K562 (cell line): Measurements from ENCODE around the gene COX4I2. TPM values are rescaled to one million over a fixed set of nuclear protein-coding genes. Genes with fewer than 3 reads are reported as not detected.
A peak's percentile ranks its signal among the peaks of the same experiment; 100 is the strongest.

Source experiments
- ATF3 ChIP-seq, 2 experiments: fragments of 450-650 bp in 1 of 2; sonication (generic) in 1 of 2; formaldehyde crosslinking in 1 of 2; IDR thresholded peaks in 1 of 2; conservative IDR thresholded peaks in 1 of 2; 2 replicates each; pipeline versions ENCODE4 v1.6.1 to v1.8.1; 2016 to 2023; ENCODE audit warnings: mild to moderate bottlenecking in 2 of 2, moderate library complexity in 2 of 2, inconsistent platforms in 1 of 2, missing genetic modification reagents in 1 of 2
- BRF2 ChIP-seq: IDR thresholded peaks from 3 replicates; pipeline ENCODE4 v1.6.1; 2011; ENCODE audit warnings: borderline replicate concordance, mild to moderate bottlenecking; ENCODE audit not compliant: insufficient read length, insufficient read depth
- ETS2 ChIP-seq: IDR thresholded peaks from 2 replicates; pipeline ENCODE4 v1.6.1; 2016; ENCODE audit warnings: borderline replicate concordance, missing genetic modification characterization, mild to moderate bottlenecking, moderate library complexity, missing compliant biosample characterization; ENCODE audit not compliant: poor library complexity, severe bottlenecking
- IRF1 ChIP-seq: sonication (generic); formaldehyde crosslinking; IDR thresholded peaks from 2 replicates; pipeline ENCODE4 v1.8.0; 2022; ENCODE audit warnings: missing genetic modification reagents, mild to moderate bottlenecking, borderline replicate concordance
- MECOM ChIP-seq: fragments of 250-450 bp; sonication (Bioruptor Pico); IDR thresholded peaks from 2 replicates; pipeline ENCODE4 v1.8.0; 2022; ENCODE audit warnings: inconsistent platforms
- TAL1 ChIP-seq: fragments of 450-650 bp; IDR thresholded peaks from 2 replicates; pipeline ENCODE4 v1.6.1; 2016; ENCODE audit warnings: mild to moderate bottlenecking
- TEAD2 ChIP-seq: fragments of 450-650 bp; IDR thresholded peaks from 2 replicates; pipeline ENCODE4 v1.6.1; 2016; ENCODE audit warnings: missing genetic modification characterization, control low read depth, missing compliant biosample characterization
- THAP12 ChIP-seq: fragments of 250-450 bp; sonication (Bioruptor Pico); IDR thresholded peaks from 2 replicates; pipeline ENCODE4 v1.9.0; 2021; ENCODE audit warnings: mild to moderate bottlenecking, inconsistent platforms
- TRIM25 ChIP-seq: fragments of 450-650 bp; IDR thresholded peaks from 2 replicates; pipeline ENCODE4 v1.7.0; 2016; ENCODE audit warnings: borderline replicate concordance
- VEZF1 ChIP-seq: fragments of 200-800 bp; sonication (Bioruptor generic); IDR thresholded peaks from 2 replicates; pipeline ENCODE4 v1.6.1; 2017; ENCODE audit warnings: missing genetic modification characterization, missing compliant biosample characterization
- ZNF24 ChIP-seq: fragments of 450-650 bp; IDR thresholded peaks from 2 replicates; pipeline ENCODE4 v1.6.1; 2016
- ZNF584 ChIP-seq: fragments of 200-800 bp; sonication (Bioruptor generic); IDR thresholded peaks from 2 replicates; pipeline ENCODE4 v1.6.1; 2016; ENCODE audit warnings: low read depth, mild to moderate bottlenecking, missing genetic modification characterization, missing compliant biosample characterization
- ZNF655 ChIP-seq: fragments of 250-450 bp; sonication (Bioruptor Pico); IDR thresholded peaks from 2 replicates; pipeline ENCODE4 v1.5.0; 2021
- ZNF764 ChIP-seq: fragments of 250-450 bp; sonication (Bioruptor Pico); IDR thresholded peaks from 2 replicates; pipeline ENCODE4 v1.4.0; 2020; ENCODE audit warnings: low read depth, mild to moderate bottlenecking, moderate library complexity
- polyA plus RNA-seq, 8 experiments: library from polyadenylated mRNA; depleted of rRNA in 4 of 8; stranded (reverse) in 5 of 8; unstranded in 3 of 8; fragments of >200 nt; fragmentation: Nextera tagmentation in 2 of 8; fragmentation: Illumina TruSeq in 1 of 8; extraction: Ambion mirVana in 2 of 8; extraction: Trizol in 1 of 8; gene quantifications; 2 replicates each; pipeline versions ENCODE4 v1.2.1 to v1.2.3, GENCODE V29; 2011 to 2014; ENCODE audit warnings: inconsistent platforms in 1 of 8, missing spikeins in 1 of 8
- total RNA-seq, 7 experiments: library from RNA; depleted of rRNA in 6 of 7; stranded (reverse); fragments of >200 nt in 6 of 7; fragmentation: Illumina TruSeq in 2 of 7; extraction: Trizol in 2 of 7; gene quantifications; 2 replicates each; pipeline versions ENCODE4 v1.2.1 to v1.2.3, GENCODE V29; 2011 to 2021; ENCODE audit warnings: low replicate concordance in 1 of 7

COX4I2 gene
- total and polyA plus RNA-seq, 9 of the 15 experiments (the other 6 are each of a cell fraction or from before 2014, with no cell fraction given), result not detected

GRCh38 chr20:31593221-31594001 lies 44.3 kb upstream of the COX4I2 start (continued):
- TF ChIP-seq ETS2 (tag) (no peak), IRF1 (CRISPR knock-in tag) (no peak), TRIM25 (no peak), ZNF584 (no peak), BRF2 (no peak), ZNF655 (CRISPR knock-in tag) (no peak), TEAD2 (no peak), VEZF1 (CRISPR knock-in tag) (peak; percentile 26; the same call in 1 of the 2 replicates), ZNF764 (CRISPR knock-in tag) (0 out of 2 replicates have a peak, but pooled peaks have one; percentile 42), MECOM (CRISPR knock-in tag) (no peak), TAL1 (no peak), ZNF24 (no peak), THAP12 (CRISPR knock-in tag) (no peak), ATF3 (IDR thresholded peaks at IDR 0.05) (peak; percentile 97), ATF3 (CRISPR knock-in tag; conservative IDR thresholded peaks at IDR 0.05) (no peak)
